NB4 (cell line): Measurements from ENCODE around the gene TMEM184A.
"Not testable (repeated sequence)": the region's sequence is repeated elsewhere in the genome, so short reads cannot be mapped to it uniquely, and the experiment has no call there.

ENCODE experiments used
- DNase-seq: peaks from one replicate; pipeline ENCODE4 v3.0.0; 2010; ENCODE audit warnings: low read depth
- H3K4me3 ChIP-seq: one replicate; pipeline ENCODE4 v1.5.1; 2011; ENCODE audit warnings: mild to moderate bottlenecking, low read depth, low read length, moderate library complexity
- MYC ChIP-seq: IDR thresholded peaks from 2 replicates; pipeline ENCODE4 v1.6.1; 2011; ENCODE audit warnings: low read depth, low read length
- POLR2A ChIP-seq: IDR thresholded peaks from 2 replicates; pipeline ENCODE4 v1.6.1; 2011; ENCODE audit warnings: mild to moderate bottlenecking; ENCODE audit not compliant: insufficient read length; ENCODE audit errors: extremely low read depth
- TF ChIP-seq, protein P1 (sequence below): IDR thresholded peaks from 2 replicates; pipeline ENCODE4 v1.6.1; 2011; ENCODE audit warnings: low read depth, low read length
- TF ChIP-seq, protein P2 (sequence below): IDR thresholded peaks from one replicate; pipeline ENCODE4 v1.5.1; 2012; ENCODE audit warnings: low read depth, low read length

Gene TMEM184A

DNA sequence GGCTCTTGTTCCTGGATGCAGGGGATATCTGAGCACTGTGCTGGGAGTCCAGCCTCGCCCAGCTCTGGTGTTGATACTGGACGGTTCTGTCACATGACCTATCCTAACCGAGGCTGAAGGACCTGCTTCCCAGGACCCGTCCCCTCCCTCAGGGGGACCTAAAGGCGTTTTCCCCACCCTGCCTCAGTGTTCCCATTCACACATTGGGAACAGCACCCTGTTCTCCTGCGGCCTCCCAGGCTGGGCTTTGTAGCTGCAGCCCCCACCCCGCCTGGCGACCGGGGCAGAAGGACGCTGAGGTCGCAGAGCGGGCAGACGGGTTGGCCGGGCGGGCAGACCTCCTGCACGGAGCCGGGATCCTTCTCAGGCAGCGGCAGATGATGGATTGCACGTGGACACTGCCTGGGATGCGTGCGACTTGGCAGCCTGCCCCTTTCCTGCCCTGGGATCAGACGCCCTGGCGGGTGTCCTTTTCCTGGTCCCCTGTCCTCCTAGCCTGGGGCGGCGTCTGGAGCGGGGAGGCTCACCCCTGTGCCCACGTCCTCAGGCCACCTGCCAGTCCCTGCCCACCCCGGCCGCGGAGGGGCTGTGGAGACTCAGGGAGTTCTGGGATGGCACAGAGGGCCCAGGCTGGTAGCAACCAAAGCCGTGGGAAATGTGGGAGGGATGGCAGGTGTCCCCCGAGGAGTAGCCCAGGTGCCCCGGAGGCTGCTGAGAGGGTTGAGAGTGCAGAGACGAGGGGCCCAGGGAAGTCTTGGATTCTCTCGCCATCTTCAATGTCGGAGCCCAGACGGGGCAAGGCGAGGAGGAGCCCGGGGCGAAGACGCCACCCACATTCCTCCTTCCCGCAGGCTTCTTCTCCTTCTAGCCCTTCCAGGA is 31.1 kb upstream of the TMEM184A start:
- no peak overlapping the region for H3K4me3 ChIP-seq
- DNase-seq, result no peak
- TF ChIP-seq, protein P1, sequence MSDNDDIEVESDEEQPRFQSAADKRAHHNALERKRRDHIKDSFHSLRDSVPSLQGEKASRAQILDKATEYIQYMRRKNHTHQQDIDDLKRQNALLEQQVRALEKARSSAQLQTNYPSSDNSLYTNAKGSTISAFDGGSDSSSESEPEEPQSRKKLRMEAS, result no peak
- TF ChIP-seq POLR2A (no peak), MYC (no peak)
- TF ChIP-seq, protein P2, sequence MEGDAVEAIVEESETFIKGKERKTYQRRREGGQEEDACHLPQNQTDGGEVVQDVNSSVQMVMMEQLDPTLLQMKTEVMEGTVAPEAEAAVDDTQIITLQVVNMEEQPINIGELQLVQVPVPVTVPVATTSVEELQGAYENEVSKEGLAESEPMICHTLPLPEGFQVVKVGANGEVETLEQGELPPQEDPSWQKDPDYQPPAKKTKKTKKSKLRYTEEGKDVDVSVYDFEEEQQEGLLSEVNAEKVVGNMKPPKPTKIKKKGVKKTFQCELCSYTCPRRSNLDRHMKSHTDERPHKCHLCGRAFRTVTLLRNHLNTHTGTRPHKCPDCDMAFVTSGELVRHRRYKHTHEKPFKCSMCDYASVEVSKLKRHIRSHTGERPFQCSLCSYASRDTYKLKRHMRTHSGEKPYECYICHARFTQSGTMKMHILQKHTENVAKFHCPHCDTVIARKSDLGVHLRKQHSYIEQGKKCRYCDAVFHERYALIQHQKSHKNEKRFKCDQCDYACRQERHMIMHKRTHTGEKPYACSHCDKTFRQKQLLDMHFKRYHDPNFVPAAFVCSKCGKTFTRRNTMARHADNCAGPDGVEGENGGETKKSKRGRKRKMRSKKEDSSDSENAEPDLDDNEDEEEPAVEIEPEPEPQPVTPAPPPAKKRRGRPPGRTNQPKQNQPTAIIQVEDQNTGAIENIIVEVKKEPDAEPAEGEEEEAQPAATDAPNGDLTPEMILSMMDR, result no peak

DNA sequence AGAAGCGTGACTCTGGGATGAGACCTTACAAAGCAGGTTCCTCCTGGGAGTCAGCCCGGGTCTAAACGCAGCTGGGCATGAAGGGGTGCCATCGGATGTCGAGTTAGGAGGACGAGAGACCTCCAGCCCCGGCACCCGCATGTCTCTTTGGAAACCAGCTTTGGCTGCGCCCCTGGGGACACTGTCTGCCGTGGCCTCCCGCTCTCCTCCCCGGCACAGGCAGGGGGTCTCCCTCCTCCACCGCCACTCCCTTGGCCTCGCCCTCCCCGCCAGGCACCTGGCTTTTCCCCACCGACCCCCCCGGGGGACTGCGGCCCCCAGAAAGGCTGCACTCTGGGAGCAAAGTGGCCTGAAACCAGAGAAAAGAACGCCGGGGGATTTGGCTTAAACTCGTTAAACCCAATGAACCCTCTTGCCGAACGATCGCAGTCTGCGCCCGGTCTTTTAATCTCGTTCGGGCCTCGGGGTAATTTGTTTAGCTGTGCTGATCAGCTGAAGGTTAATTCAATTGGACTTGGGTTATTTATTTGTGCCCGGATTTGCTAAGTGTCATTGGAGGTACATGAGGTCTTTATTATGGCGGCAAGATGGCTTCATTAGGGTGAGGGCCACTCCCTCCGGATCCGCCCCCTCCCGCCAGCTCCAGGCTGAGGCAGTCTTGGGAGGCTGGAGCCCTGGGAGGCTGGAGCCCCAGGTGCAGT is 30.3 kb upstream of the TMEM184A start:
- H3K4me3 ChIP-seq, result no peak overlapping the region
- TF ChIP-seq POLR2A, result no peak
- no peak for TF ChIP-seq MYC
- TF ChIP-seq, protein P1, result no peak
- DNase-seq, result no peak

DNA sequence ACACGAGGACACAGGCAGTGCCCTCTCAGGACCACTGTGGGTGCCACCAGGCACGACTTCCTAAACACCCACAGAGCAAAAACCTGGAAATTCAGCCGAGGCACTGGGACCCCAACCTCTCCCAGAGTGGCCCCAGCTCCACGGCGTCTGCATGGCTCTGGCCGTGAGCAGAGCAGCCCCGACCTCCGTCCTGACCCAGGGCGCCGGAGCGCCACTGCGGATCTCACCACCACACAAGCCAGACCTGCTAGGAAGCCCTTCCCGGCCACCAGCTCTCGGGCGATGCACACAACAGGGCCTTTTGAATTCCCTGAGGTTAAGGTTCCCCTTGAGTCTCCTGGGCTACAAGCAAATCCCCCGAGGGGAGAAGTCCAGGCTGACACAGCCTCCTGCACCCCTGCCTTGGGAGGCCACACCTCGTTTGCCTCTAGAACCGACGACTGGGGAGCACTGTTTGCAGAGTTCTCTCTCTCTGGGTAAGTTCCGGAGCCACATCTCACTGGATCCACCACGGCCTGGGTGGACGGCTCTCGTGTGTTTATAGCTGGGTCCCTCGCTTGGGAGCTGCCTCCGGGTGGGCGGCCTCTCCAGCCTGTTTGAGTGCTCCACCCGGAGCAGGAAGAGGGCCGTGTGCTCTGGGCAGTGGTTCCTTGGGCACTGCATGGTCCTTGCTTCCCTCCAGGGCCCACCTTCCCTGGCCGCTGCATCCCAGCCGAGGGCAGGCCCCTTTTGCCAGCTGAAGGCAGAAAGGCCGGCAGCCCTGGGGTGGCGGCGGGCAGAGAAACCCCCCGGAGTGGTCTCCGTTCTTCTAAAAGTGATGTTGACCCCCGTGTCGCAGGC is 29.4 kb upstream of the TMEM184A start:
- TF ChIP-seq, protein P2, result no peak
- TF ChIP-seq MYC (no peak), POLR2A (no peak)
- TF ChIP-seq, protein P1, result no peak
- DNase-seq, result no peak

DNA sequence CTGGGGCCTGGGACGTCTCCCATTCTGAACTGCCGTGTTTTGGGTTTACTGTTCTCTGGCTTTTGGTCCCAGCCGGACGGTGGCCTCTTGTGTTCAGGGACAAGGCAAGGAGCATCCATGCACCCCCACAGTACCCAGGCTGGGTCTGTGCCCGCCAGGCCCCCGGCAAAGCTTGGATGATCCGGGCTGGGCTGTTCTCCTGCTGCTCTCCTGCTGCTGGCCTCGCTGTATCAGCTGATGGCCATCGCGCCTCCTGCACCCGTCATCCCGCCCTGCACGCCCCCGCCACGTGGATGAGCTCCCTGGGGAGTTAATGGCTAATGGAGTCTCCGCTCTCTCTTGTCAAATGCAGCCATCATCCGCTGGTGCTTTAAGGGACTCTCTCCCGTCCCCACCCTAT is 28.7 kb upstream of the TMEM184A start:
- no peak for DNase-seq
- TF ChIP-seq MYC (no peak), POLR2A (no peak)
- TF ChIP-seq, protein P1, result no peak
- TF ChIP-seq, protein P2, result no peak
- H3K4me3 ChIP-seq, result no peak overlapping the region

More for the DNA sequence above, 29.4 kb upstream of the TMEM184A start:
- H3K4me3 ChIP-seq, result no peak overlapping the region

DNA sequence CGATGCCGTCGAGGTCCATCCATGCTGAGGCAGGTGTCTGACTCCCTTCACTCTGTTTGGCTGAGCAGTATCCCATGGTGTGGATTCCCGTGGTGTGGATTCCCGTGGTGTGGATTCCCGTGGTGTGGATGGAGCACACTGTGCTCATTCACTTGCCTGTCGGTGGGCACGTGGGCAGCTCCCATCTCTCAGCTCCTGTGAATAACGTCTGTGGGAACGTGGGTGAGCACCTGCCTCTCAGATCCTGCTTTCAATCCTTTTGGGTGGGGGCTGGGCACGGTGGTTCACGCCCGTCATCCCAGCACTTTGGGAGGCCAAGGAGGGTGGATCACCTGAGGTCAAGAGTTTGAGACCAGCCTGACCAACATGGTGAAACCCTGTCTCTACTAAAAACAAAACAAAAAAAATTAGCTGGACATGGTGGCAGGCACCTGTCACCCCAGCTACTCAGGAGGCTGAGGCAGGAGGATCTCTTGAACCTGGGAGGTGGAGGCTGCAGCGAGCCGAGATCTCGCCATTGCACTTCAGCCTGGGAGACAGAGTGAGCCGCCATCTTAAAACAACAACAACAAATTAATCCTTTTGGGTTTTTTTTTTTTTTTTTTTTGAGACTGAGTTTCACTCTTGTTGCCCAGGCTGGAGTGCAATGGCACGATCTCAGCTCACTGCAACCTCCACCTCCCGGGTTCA is 27.4 kb upstream of the TMEM184A start:
- DNase-seq, H3K4me3 ChIP-seq: not testable (repeated sequence)

DNA sequence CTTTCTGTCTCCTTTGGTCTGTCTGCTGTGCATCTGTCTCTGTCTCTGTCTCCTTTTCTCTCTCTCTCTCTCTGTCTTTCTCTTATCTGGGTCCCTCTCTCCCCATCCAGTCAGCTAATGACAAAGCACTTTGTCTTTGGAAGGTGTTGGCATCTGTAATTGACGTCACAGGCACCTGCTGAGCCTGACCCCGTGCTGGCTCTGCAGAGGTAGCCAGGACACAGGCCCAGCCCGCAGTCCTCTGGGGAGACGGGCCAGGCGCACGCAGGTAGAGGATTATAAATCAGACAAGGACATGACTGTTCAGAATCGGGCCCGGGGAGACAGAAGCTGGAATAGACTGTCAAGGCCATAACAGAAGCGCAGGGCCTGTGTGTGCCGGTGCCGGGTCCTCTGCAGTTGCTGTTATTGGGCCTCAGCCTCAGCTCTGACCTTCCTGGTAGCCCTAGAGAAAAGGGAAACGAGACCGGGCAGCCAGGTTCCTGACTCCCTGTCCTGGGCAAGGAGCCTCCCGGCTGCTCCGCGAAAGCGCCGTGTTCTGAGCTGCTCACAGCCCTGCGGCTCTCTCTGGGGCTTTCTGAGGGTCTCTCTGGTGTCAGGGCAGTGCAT is 24.5 kb upstream of the TMEM184A start:
- H3K4me3 ChIP-seq, result no peak overlapping the region
- no peak for DNase-seq
- no peak for TF ChIP-seq MYC
- TF ChIP-seq, protein P1, result no peak
- no peak for TF ChIP-seq POLR2A
- TF ChIP-seq, protein P2, result no peak
